ENCODE results near the gene ASTN2. TPM values are rescaled to one million over a fixed set of nuclear protein-coding genes. Genes with fewer than 3 reads are reported as not detected.

Gene ASTN2
- total and polyA plus RNA-seq, 7 experiments from 2014 or later: 2.2 to 5.3 (median 4.0) TPM

DNA sequence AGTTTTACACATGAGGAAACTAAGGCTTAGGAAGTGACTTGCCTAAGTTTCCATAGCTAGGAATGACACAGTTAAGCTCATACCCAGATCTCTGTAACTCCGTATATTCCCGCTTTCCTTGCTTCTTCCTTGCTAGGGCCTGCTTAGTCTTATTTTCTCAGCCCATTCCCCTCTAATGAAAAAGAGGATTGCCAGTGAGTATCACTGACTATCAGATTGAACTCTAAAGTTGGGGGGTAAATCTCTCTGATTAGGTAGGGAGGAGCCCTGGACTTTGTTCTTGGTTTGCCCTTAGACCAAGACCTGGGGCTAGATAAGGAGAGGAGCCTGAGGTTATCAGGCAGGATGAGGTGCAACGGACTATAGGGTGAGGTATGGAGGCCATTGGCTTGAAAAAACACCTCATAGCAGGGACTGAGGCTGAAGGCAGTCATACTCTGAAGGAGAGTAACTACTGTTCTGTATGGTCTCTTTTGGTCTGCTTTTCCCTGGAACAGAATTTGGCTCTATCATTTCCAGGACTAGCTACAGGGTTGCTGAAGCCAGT is 725.3 kb downstream of the ASTN2 start:
- ATAC-seq (no peak), DNase-seq (no peak)
- intact Hi-C loops (cut with micrococcal nuclease): no loop called here
- H3K9me3 Mint-ChIP-seq: peaks cover 0 to 5% (median 0%) of the 10 kb centered on the region in 11 donors
- POLR2A ChIA-PET: no interaction called here
- H3K4me1 Mint-ChIP-seq: peaks cover 55 to 93% (median 86%) of the 10 kb centered on the region in 7 donors
- no peaks in the 10 kb centered on the region for H3K27me3 Mint-ChIP-seq
- CTCF ChIA-PET: no interaction called here
- Histone ChIP-seq H3K4me3 (ENCODE audit: low read length) (no peak overlapping the region), H3K36me3 (ENCODE audit: control insufficient read depth in 2 of 3, insufficient read depth in 3 of 3, low read length in 3 of 3) (no peaks in the 10 kb centered on the region), H3K4me1 (ENCODE audit: control insufficient read depth in 2 of 2, insufficient read depth in 2 of 2, low read length in 2 of 2) (peaks cover 16 to 20% of the 10 kb centered on the region in 2 donors), H3K27ac (ENCODE audit: low read depth, low read length) (no peak overlapping the region), H3K27me3 (ENCODE audit: control insufficient read depth in 2 of 2, insufficient read depth in 2 of 2, low read length in 2 of 2) (no peaks in the 10 kb centered on the region), H3K9me3 (ENCODE audit: control insufficient read depth in 2 of 3, low read length in 3 of 3) (no peaks in the 10 kb centered on the region)
- H3K4me3 Mint-ChIP-seq: peak overlapping the region in 7 of 10 donors; percentile 30 to 96 (median 92)
- H3K27ac Mint-ChIP-seq: peak overlapping the region in 3 of 9 donors; percentile 6 to 92 (median 16)
- H3K36me3 Mint-ChIP-seq: peaks cover 0 to 9% (median 9%) of the 10 kb centered on the region in 5 donors

GRCh38 chr9:116688806-116689485 is 725.9 kb downstream of the ASTN2 start:
- peaks cover 52 to 90% (median 83%) of the 10 kb centered on the region in 7 donors for H3K4me1 Mint-ChIP-seq
- ChIA-PET CTCF (no interaction called here), POLR2A (no interaction called here)
- Histone ChIP-seq H3K27me3 (ENCODE audit: control insufficient read depth in 2 of 2, insufficient read depth in 2 of 2, low read length in 2 of 2) (no peaks in the 10 kb centered on the region), H3K4me3 (ENCODE audit: low read length) (no peak overlapping the region), H3K36me3 (ENCODE audit: control insufficient read depth in 2 of 3, insufficient read depth in 3 of 3, low read length in 3 of 3) (no peaks in the 10 kb centered on the region), H3K4me1 (ENCODE audit: control insufficient read depth in 2 of 2, insufficient read depth in 2 of 2, low read length in 2 of 2) (peaks cover 16 to 20% of the 10 kb centered on the region in 2 donors), H3K9me3 (ENCODE audit: control insufficient read depth in 2 of 3, low read length in 3 of 3) (no peaks in the 10 kb centered on the region), H3K27ac (ENCODE audit: low read depth, low read length) (no peak overlapping the region)
- peaks cover 0 to 5% (median 0%) of the 10 kb centered on the region in 11 donors for H3K9me3 Mint-ChIP-seq
- ATAC-seq (no peak), DNase-seq (no peak)
- peak overlapping the region; percentile 77 to 98 (median 92) for H3K4me3 Mint-ChIP-seq
- intact Hi-C loops (cut with micrococcal nuclease): no loop called here
- peak overlapping the region in 5 of 9 donors; percentile 6 to 92 (median 63) for H3K27ac Mint-ChIP-seq
- H3K27me3 Mint-ChIP-seq: no peaks in the 10 kb centered on the region
- H3K36me3 Mint-ChIP-seq: peaks cover 0 to 6% (median 6%) of the 10 kb centered on the region in 5 donors

DNA sequence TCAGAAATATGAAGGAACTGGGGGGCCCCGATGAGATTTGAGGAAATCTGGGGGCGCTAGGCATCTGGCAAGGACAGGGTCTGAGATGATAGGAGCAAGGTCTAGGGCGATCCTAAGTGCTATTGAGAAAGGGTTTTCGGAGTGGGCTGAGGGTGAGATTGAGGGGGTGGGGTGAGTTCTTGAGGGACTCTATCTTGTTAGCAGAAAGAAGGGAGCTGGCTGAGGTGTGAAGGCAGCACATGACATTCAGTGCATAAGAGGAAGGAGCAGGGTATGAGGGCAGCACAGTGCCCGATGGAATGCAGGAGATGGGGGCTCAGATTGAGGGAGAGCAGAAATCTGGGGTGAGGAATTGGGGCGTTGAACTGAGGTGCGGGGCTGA is 727.1 kb downstream of the ASTN2 start:
- Histone ChIP-seq H3K36me3 (ENCODE audit: control insufficient read depth in 2 of 3, insufficient read depth in 3 of 3, low read length in 3 of 3) (no peaks in the 10 kb centered on the region), H3K4me3 (ENCODE audit: low read length) (peak overlapping the region; percentile 60), H3K27ac (ENCODE audit: low read depth, low read length) (peak overlapping the region; percentile 70), H3K27me3 (ENCODE audit: control insufficient read depth in 2 of 2, insufficient read depth in 2 of 2, low read length in 2 of 2) (no peaks in the 10 kb centered on the region), H3K9me3 (ENCODE audit: control insufficient read depth in 2 of 3, low read length in 3 of 3) (no peaks in the 10 kb centered on the region), H3K4me1 (ENCODE audit: control insufficient read depth in 2 of 2, insufficient read depth in 2 of 2, low read length in 2 of 2) (peaks cover 16 to 20% of the 10 kb centered on the region in 2 donors)
- peaks cover 0 to 10% (median 0%) of the 10 kb centered on the region in 11 donors for H3K9me3 Mint-ChIP-seq
- peaks cover 0 to 3% (median 0%) of the 10 kb centered on the region in 5 donors for H3K36me3 Mint-ChIP-seq
- peak overlapping the region; percentile 63 to 93 (median 88) for H3K27ac Mint-ChIP-seq
- intact Hi-C loops (cut with micrococcal nuclease): no loop called here
- DNase-seq (peak in 2 of 9 donors; percentile 2 to 9), ATAC-seq (no peak)
- no peaks in the 10 kb centered on the region for H3K27me3 Mint-ChIP-seq
- ChIA-PET POLR2A (no interaction called here), CTCF (no interaction called here)
- H3K4me1 Mint-ChIP-seq: peaks cover 46 to 81% (median 74%) of the 10 kb centered on the region in 7 donors
- H3K4me3 Mint-ChIP-seq: peak overlapping the region; percentile 88 to 98 (median 92)

DNA sequence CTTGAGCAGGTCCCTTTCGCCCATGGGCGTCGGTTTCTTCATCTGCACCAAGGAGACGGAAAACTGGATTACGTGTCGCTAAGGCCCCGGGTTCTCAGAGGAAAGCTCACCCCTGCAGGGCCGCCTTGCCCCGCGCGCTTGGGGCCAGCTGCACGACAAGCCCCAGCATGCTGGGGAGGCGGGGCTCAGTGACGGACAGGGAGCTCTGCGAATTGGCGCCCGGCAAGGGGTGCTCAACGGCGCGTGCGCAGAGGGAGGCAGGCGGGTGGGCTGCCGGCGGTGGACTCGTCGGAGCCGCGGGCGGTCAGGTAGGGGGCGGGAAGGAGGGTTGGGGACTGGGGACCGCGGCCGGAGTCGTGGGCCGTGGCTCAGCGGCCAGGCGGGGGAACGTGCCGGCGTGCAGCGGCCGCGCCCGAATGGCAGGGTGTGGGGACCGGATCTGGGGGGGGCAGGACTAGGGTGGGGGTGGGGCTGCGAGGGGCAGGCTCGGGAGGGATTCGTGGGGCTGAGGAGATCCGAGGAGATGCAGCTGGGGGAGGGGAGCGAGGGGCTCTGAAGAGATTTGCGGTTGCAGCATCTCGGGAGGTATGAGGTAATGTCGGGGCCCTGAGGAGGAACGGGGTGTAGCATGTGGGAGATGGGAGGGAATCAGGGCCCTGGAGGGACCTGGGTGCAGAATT is 727.6 kb downstream of the ASTN2 start, which contains the start of gene TRIM32:
Gene TRIM32, plus strand, starts transcription at position 232 of the 680 bp plus-strand sequence. CDS start 10,438 bp downstream, outside the sequence.
- peaks cover 16 to 20% of the 10 kb centered on the region in 2 donors for H3K4me1 ChIP-seq (ENCODE audit: control insufficient read depth in 2 of 2, insufficient read depth in 2 of 2, low read length in 2 of 2)
- peak within 1 kb of the TSS; percentile 60 for H3K4me3 ChIP-seq (ENCODE audit: low read length)
- Mint-ChIP-seq H3K36me3 (peaks cover 0 to 3% (median 0%) of the 10 kb centered on the region in 5 donors), H3K27ac (peak within 1 kb of the TSS; percentile 63 to 94 (median 90)), H3K9me3 (peaks cover 0 to 10% (median 0%) of the 10 kb centered on the region in 11 donors), H3K27me3 (no peaks in the 10 kb centered on the region), H3K4me1 (peaks cover 42 to 76% (median 69%) of the 10 kb centered on the region in 7 donors), H3K4me3 (peak within 1 kb of the TSS; percentile 88 to 98 (median 92))
- no peaks in the 10 kb centered on the region for H3K36me3 ChIP-seq (ENCODE audit: control insufficient read depth in 2 of 3, insufficient read depth in 3 of 3, low read length in 3 of 3)
- H3K27me3 ChIP-seq (ENCODE audit: control insufficient read depth in 2 of 2, insufficient read depth in 2 of 2, low read length in 2 of 2): no peaks in the 10 kb centered on the region
- H3K27ac ChIP-seq (ENCODE audit: low read depth, low read length): peak within 1 kb of the TSS; percentile 70
- intact Hi-C loops (cut with micrococcal nuclease): no loop called here
- ChIA-PET CTCF (no interaction called here), POLR2A (interaction anchor here (1.1 to 1.4 kb wide), 2 partner anchors 10 to 12 kb away, joined by 4 read pairs; no protein-coding TSS in a partner anchor)
- DNase-seq (peak; percentile 83 to 99 (median 92)), ATAC-seq (peak; percentile 97)
- no peaks in the 10 kb centered on the region for H3K9me3 ChIP-seq (ENCODE audit: control insufficient read depth in 2 of 3, low read length in 3 of 3)

DNA sequence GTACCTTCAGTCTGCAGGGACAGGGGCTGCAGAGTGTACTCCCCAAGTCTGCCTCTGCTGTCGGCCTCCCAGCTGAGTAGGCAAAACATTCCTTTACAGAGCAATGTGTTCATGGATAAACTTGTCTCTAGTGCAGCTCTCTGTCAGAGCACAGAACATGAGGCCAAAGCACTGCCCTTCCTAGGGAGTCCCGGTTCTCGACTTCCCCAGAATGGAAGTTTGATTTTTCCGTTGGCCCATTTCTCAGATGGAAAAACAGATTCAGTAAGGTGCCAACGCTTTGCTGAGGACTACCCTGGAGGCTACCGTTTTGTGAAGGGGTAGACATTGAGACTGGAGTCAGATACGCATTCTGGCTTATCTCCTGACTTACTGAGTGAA is 728.2 kb downstream of the ASTN2 start:
- Mint-ChIP-seq H3K4me3 (peak overlapping the region; percentile 88 to 98 (median 92)), H3K27ac (peak overlapping the region; percentile 63 to 94 (median 90)), H3K27me3 (no peaks in the 10 kb centered on the region), H3K4me1 (peaks cover 38 to 70% (median 64%) of the 10 kb centered on the region in 7 donors), H3K36me3 (peaks cover 0 to 3% (median 0%) of the 10 kb centered on the region in 5 donors), H3K9me3 (peaks cover 0 to 10% (median 0%) of the 10 kb centered on the region in 11 donors)
- ChIA-PET CTCF (no interaction called here), POLR2A (interaction anchor here (0.5 to 1.4 kb wide), 3 partner anchors 11 to 254 kb away, joined by 4 read pairs; no protein-coding TSS in a partner anchor)
- DNase-seq (no peak), ATAC-seq (peak; percentile 40)
- Histone ChIP-seq H3K4me1 (ENCODE audit: control insufficient read depth in 2 of 2, insufficient read depth in 2 of 2, low read length in 2 of 2) (peaks cover 16 to 20% of the 10 kb centered on the region in 2 donors), H3K4me3 (ENCODE audit: low read length) (peak overlapping the region; percentile 60), H3K36me3 (ENCODE audit: control insufficient read depth in 2 of 3, insufficient read depth in 3 of 3, low read length in 3 of 3) (no peaks in the 10 kb centered on the region), H3K27ac (ENCODE audit: low read depth, low read length) (peak overlapping the region; percentile 70), H3K27me3 (ENCODE audit: control insufficient read depth in 2 of 2, insufficient read depth in 2 of 2, low read length in 2 of 2) (no peaks in the 10 kb centered on the region), H3K9me3 (ENCODE audit: control insufficient read depth in 2 of 3, low read length in 3 of 3) (no peaks in the 10 kb centered on the region)
- intact Hi-C loops (cut with micrococcal nuclease): no loop called here

GRCh38 chr9:116686135-116686534 is 728.7 kb downstream of the ASTN2 start:
- DNase-seq: no peak

More at GRCh38 chr9:116686135-116686534, 728.7 kb downstream of the ASTN2 start:
- peak overlapping the region; percentile 88 to 98 (median 92) for H3K4me3 Mint-ChIP-seq
- ATAC-seq: no peak
- ChIA-PET POLR2A (interaction anchor here (0.5 to 1.4 kb wide), 3 partner anchors 11 to 254 kb away, joined by 4 read pairs; no protein-coding TSS in a partner anchor), CTCF (no interaction called here)
- Histone ChIP-seq H3K4me1 (ENCODE audit: control insufficient read depth in 2 of 2, insufficient read depth in 2 of 2, low read length in 2 of 2) (peaks cover 16 to 20% of the 10 kb centered on the region in 2 donors), H3K27ac (ENCODE audit: low read depth, low read length) (peak overlapping the region; percentile 70), H3K9me3 (ENCODE audit: control insufficient read depth in 2 of 3, low read length in 3 of 3) (no peaks in the 10 kb centered on the region), H3K27me3 (ENCODE audit: control insufficient read depth in 2 of 2, insufficient read depth in 2 of 2, low read length in 2 of 2) (no peaks in the 10 kb centered on the region), H3K36me3 (ENCODE audit: control insufficient read depth in 2 of 3, insufficient read depth in 3 of 3, low read length in 3 of 3) (no peaks in the 10 kb centered on the region), H3K4me3 (ENCODE audit: low read length) (peak overlapping the region; percentile 60)
- no peaks in the 10 kb centered on the region for H3K27me3 Mint-ChIP-seq
- peak overlapping the region; percentile 63 to 94 (median 90) for H3K27ac Mint-ChIP-seq
- H3K36me3 Mint-ChIP-seq: peaks cover 0 to 3% (median 0%) of the 10 kb centered on the region in 5 donors
- intact Hi-C loops (cut with micrococcal nuclease): no loop called here
- H3K9me3 Mint-ChIP-seq: peaks cover 0 to 10% (median 0%) of the 10 kb centered on the region in 11 donors
- peaks cover 34 to 65% (median 58%) of the 10 kb centered on the region in 7 donors for H3K4me1 Mint-ChIP-seq
